ENCODE measurements around the gene SSPN. TPM values are rescaled to one million over a fixed set of nuclear protein-coding genes. Genes with fewer than 3 reads are reported as not detected.

Gene SSPN
- total RNA-seq, 1 experiment from 2014 or later: 1.8 TPM

- no peak overlapping the region for H3K27ac Mint-ChIP-seq
- no peaks in the 10 kb centered on the region for H3K9me3 Mint-ChIP-seq
- no peak overlapping the region for H3K4me3 Mint-ChIP-seq
- ChIA-PET CTCF (no interaction called here), POLR2A (no interaction called here)
- H3K36me3 Mint-ChIP-seq: no peaks in the 10 kb centered on the region
- TF ChIP-seq ZNF532 (CRISPR knock-in tag; IDR thresholded peaks at IDR 0.05; ENCODE audit: borderline replicate concordance) (no peak), NFATC4 (CRISPR knock-in tag; IDR thresholded peaks at IDR 0.05) (no peak), MYBL2 (CRISPR knock-in tag; IDR thresholded peaks at IDR 0.05) (no peak), MXD4 (CRISPR knock-in tag; IDR thresholded peaks at IDR 0.05; ENCODE audit: borderline replicate concordance) (no peak), ZNF317 (CRISPR knock-in tag; IDR thresholded peaks at IDR 0.05; ENCODE audit: borderline replicate concordance, low read depth) (no peak), ZNF396 (CRISPR knock-in tag; IDR thresholded peaks at IDR 0.05; ENCODE audit: borderline replicate concordance) (no peak), ZNF671 (CRISPR knock-in tag; IDR thresholded peaks at IDR 0.05) (no peak), PRDM15 (CRISPR knock-in tag; IDR thresholded peaks at IDR 0.05) (no peak), FOXJ3 (CRISPR knock-in tag; IDR thresholded peaks at IDR 0.05; ENCODE audit: borderline replicate concordance) (no peak), ZNF281 (CRISPR knock-in tag; IDR thresholded peaks at IDR 0.05) (no peak), SMAD3 (CRISPR knock-in tag; IDR thresholded peaks at IDR 0.05; ENCODE audit: borderline replicate concordance) (no peak), KAT7 (CRISPR knock-in tag; IDR thresholded peaks at IDR 0.05; ENCODE audit: borderline replicate concordance) (no peak), ATF1 (CRISPR knock-in tag; IDR thresholded peaks at IDR 0.05) (no peak)
- TF ChIP-seq, protein P1, sequence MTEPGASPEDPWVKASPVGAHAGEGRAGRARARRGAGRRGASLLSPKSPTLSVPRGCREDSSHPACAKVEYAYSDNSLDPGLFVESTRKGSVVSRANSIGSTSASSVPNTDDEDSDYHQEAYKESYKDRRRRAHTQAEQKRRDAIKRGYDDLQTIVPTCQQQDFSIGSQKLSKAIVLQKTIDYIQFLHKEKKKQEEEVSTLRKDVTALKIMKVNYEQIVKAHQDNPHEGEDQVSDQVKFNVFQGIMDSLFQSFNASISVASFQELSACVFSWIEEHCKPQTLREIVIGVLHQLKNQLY (CRISPR knock-in tag; IDR thresholded peaks at IDR 0.05): no peak
- TF ChIP-seq, protein P2, sequence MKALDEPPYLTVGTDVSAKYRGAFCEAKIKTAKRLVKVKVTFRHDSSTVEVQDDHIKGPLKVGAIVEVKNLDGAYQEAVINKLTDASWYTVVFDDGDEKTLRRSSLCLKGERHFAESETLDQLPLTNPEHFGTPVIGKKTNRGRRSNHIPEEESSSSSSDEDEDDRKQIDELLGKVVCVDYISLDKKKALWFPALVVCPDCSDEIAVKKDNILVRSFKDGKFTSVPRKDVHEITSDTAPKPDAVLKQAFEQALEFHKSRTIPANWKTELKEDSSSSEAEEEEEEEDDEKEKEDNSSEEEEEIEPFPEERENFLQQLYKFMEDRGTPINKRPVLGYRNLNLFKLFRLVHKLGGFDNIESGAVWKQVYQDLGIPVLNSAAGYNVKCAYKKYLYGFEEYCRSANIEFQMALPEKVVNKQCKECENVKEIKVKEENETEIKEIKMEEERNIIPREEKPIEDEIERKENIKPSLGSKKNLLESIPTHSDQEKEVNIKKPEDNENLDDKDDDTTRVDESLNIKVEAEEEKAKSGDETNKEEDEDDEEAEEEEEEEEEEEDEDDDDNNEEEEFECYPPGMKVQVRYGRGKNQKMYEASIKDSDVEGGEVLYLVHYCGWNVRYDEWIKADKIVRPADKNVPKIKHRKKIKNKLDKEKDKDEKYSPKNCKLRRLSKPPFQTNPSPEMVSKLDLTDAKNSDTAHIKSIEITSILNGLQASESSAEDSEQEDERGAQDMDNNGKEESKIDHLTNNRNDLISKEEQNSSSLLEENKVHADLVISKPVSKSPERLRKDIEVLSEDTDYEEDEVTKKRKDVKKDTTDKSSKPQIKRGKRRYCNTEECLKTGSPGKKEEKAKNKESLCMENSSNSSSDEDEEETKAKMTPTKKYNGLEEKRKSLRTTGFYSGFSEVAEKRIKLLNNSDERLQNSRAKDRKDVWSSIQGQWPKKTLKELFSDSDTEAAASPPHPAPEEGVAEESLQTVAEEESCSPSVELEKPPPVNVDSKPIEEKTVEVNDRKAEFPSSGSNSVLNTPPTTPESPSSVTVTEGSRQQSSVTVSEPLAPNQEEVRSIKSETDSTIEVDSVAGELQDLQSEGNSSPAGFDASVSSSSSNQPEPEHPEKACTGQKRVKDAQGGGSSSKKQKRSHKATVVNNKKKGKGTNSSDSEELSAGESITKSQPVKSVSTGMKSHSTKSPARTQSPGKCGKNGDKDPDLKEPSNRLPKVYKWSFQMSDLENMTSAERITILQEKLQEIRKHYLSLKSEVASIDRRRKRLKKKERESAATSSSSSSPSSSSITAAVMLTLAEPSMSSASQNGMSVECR (CRISPR knock-in tag; IDR thresholded peaks at IDR 0.05; ENCODE audit: borderline replicate concordance): no peak
- H3K4me1 Mint-ChIP-seq: no peaks in the 10 kb centered on the region
- no peaks in the 10 kb centered on the region for H3K27me3 Mint-ChIP-seq (ENCODE audit: low read depth)
- DNase-seq (ENCODE audit: low spot score) (no peak), ATAC-seq (no peak)
These were observed 104.4 kb downstream of the SSPN start for GRCh38 chr12:26299751-26300150.
